Measurements from ENCODE around the gene LGALS9B. TPM values are rescaled to one million over a fixed set of nuclear protein-coding genes. Genes with fewer than 3 reads are reported as not detected.
"Not testable (repeated sequence)": the region's sequence is repeated elsewhere in the genome, so short reads cannot be mapped to it uniquely, and the experiment has no call there.

Gene LGALS9B
- total RNA-seq (under 1 TPM in 1 of 9 donors, not detected in 8; 0.32 TPM), polyA plus RNA-seq (not detected)
- long read RNA-seq, donor 1 = 0 reads
- long read RNA-seq, donor 2 = 0 reads
- long read RNA-seq, donor 3 = 0 reads

DNA sequence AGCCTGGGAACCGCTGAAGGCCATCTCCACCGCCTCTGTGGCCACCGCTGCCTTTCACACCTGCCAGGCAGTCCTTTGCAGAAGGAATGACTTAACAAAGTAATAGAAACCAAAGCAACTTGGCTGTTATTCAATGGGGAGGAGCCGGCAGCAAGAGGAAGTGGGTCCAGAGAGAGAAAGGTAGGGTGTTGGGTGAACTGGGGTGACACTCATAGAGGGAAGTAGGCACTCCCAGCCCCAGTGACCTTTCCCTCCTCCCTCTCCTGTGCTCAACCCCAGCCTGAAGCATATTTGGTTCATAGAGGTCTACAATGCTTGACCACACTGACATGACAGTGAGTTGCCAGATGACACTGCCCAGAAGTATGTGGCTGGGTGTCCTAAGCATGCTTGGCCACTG, at the start of gene LGALS9B:
TSS of gene LGALS9B (minus strand) at position 93 of the 400 bp plus-strand sequence. CDS start at position 24, 69 bp downstream.
- 55 to 78% methylated on average over 2 of the region's 4 CpGs; no CpG with 5 or more reads in 2 of the 4 donors for WGBS, 4 donors
- H3K4me3 ChIP-seq; intact Hi-C loops (cut with DNase I); DNase-seq; H3K36me3 ChIP-seq; H3K27ac ChIP-seq; H3K27me3 ChIP-seq; H3K4me1 ChIP-seq; H3K9me3 ChIP-seq: not testable (repeated sequence)
- peak in 1 of 4 donors; percentile 29 for ATAC-seq

- H3K4me1 ChIP-seq; ATAC-seq; H3K9me3 ChIP-seq; DNase-seq; H3K27me3 ChIP-seq; H3K4me3 ChIP-seq; H3K36me3 ChIP-seq; H3K27ac ChIP-seq; intact Hi-C loops (cut with DNase I): not testable (repeated sequence)
- WGBS, 4 donors = 84 to 94% (median 88%) methylated on average over 6 to 16 of the region's 17 CpGs
Measured at GRCh38 chr17:20516986-20517385, 49.6 kb upstream of the LGALS9B start.

GRCh38 chr17:20515099-20515498, 47.8 kb upstream of the LGALS9B start:
- H3K36me3 ChIP-seq; H3K4me1 ChIP-seq; H3K27ac ChIP-seq; intact Hi-C loops (cut with DNase I); ATAC-seq; H3K9me3 ChIP-seq; H3K4me3 ChIP-seq; H3K27me3 ChIP-seq: not testable (repeated sequence)
- 81 to 91% (median 85%) methylated on average over 5 to 9 of the region's 10 CpGs for WGBS, 4 donors
- peak in 1 of 5 donors; percentile 19 for DNase-seq

GRCh38 chr17:20513539-20513938, 46.2 kb upstream of the LGALS9B start:
- H3K4me1 ChIP-seq; ATAC-seq; H3K36me3 ChIP-seq; H3K4me3 ChIP-seq; H3K27ac ChIP-seq; intact Hi-C loops (cut with DNase I); DNase-seq; H3K9me3 ChIP-seq; H3K27me3 ChIP-seq: not testable (repeated sequence)
- 88 to 100% (median 100%) methylated on average over 2 to 3 of the region's 9 CpGs; no CpG with 5 or more reads in 1 of the 4 donors for WGBS, 4 donors

DNA sequence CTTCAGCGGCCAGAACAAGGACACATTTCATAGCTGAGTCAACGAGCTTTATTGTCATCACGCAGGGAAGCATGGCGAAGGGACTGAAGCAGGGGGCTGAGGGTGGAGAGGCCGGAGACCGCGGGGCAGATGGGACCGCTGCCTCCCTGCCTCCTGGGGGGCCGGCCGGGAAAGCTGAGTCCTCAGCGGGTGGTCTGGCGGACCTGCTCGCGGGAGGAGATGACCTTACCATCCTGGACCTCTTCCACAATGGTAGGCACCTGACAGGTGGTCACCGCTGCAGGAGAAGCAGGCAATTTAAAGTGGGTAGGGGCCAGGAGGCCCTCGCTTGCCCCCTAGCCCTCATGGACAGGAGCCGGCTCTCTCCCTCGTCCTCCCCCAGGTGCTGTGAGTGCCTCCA, 45.0 kb upstream of the LGALS9B start:
- DNase-seq; H3K36me3 ChIP-seq; intact Hi-C loops (cut with DNase I); H3K4me3 ChIP-seq; H3K27me3 ChIP-seq; H3K9me3 ChIP-seq; H3K4me1 ChIP-seq; H3K27ac ChIP-seq: not testable (repeated sequence)
- no CpG with 5 or more reads among the region's 18 CpGs for WGBS, 4 donors
- ATAC-seq = peak in 1 of 4 donors; percentile 15

- H3K4me1 ChIP-seq; H3K36me3 ChIP-seq; ATAC-seq; H3K4me3 ChIP-seq; intact Hi-C loops (cut with DNase I); H3K27me3 ChIP-seq; H3K9me3 ChIP-seq; DNase-seq; H3K27ac ChIP-seq: not testable (repeated sequence)
- WGBS, 4 donors = no CpG with 5 or more reads among the region's 8 CpGs
Measured at GRCh38 chr17:20511778-20512177, 44.4 kb upstream of the LGALS9B start.

GRCh38 chr17:20505333-20505732, 38.0 kb upstream of the LGALS9B start:
- H3K27me3 ChIP-seq; H3K36me3 ChIP-seq; H3K27ac ChIP-seq; DNase-seq; H3K4me1 ChIP-seq; H3K4me3 ChIP-seq; H3K9me3 ChIP-seq; intact Hi-C loops (cut with DNase I): not testable (repeated sequence)
- WGBS, 4 donors = 80 to 89% methylated on average over 4 to 8 of the region's 16 CpGs; no CpG with 5 or more reads in 2 of the 4 donors
- ATAC-seq = peak in 1 of 4 donors; percentile 33

- 68 to 80% methylated on average over 5 to 6 of the region's 11 CpGs; no CpG with 5 or more reads in 2 of the 4 donors for WGBS, 4 donors
- H3K27ac ChIP-seq; H3K4me1 ChIP-seq; DNase-seq; intact Hi-C loops (cut with DNase I); H3K4me3 ChIP-seq; H3K36me3 ChIP-seq; H3K27me3 ChIP-seq; H3K9me3 ChIP-seq; ATAC-seq: not testable (repeated sequence)
Measured at GRCh38 chr17:20504388-20505066, 37.2 kb upstream of the LGALS9B start.

DNA sequence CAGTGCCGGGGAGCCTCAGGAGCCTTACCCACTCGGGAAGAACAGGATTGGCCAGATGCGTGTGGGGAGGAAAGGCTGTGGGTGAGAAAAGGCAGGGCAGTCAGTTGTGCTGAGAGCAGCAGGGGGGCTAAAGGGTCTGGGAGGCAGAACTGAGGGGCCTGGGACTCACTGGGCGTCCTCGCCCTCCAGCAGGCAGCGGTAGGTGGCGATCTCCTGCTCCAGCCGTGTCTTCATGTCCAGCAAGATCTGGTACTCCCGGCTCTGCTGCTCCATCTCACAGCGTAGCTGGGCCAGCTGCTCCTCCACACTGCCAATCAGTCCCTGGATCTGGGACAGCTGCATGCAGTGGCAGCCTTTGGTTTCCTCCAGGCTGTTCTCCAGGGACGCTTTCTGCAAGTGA, 34.6 kb upstream of the LGALS9B start:
- WGBS, 4 donors = 26 to 49% (median 32%) methylated on average over 3 to 9 of the region's 11 CpGs
- DNase-seq = not testable (repeated sequence)

DNA sequence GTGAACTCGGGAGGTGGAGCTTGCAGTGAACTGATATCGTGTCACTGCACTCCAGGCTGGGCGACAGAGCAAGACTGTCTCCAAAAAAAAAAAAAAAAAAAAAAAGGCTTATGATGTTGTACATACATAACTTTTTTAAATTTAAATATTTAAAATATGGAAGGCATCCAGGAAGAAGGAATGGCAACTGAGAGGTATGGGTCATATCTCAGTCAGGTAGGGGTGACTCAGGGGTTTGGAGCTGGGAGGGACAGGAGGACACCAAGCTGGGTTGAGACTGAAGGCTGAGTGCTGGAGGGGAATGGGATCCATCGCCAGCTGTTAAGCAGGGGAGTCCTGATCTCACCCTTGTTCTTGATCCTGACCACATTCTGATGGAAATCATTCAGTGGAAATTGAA, 33.0 kb upstream of the LGALS9B start:
- 68 to 84% (median 80%) methylated on average over 4 of the region's 4 CpGs for WGBS, 4 donors
- intact Hi-C loops (cut with DNase I); H3K9me3 ChIP-seq; DNase-seq; ATAC-seq; H3K27me3 ChIP-seq; H3K36me3 ChIP-seq; H3K27ac ChIP-seq; H3K4me1 ChIP-seq; H3K4me3 ChIP-seq: not testable (repeated sequence)

More for the DNA sequence above, 34.6 kb upstream of the LGALS9B start:
- H3K36me3 ChIP-seq; H3K9me3 ChIP-seq; intact Hi-C loops (cut with DNase I); H3K27me3 ChIP-seq; H3K4me1 ChIP-seq; H3K27ac ChIP-seq; H3K4me3 ChIP-seq: not testable (repeated sequence)
- ATAC-seq = peak in 1 of 4 donors; percentile 16

DNA sequence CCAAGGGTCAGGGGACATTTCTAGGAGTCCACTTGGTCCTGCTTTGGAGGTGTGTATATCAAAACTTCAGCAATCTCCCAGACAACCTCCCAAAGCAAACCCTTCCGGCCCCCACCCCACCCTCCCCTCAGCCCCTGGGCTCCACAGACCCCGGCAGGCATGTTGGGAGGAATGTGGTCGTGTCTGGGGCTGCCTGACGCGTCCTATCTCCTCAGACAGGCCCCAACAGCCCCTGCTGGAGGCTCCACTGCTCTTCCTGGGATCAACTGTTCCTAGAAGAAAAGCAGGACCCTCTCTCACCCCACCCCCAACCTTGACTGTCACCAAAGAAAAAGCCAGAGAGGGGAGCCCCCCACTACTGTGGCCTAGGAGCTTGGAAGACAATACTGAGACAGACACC, 28.1 kb upstream of the LGALS9B start:
- H3K4me3 ChIP-seq; intact Hi-C loops (cut with DNase I); H3K27ac ChIP-seq; H3K4me1 ChIP-seq; H3K9me3 ChIP-seq; H3K36me3 ChIP-seq; ATAC-seq; DNase-seq; H3K27me3 ChIP-seq: not testable (repeated sequence)
- WGBS, 4 donors = 35 to 42% methylated on average over 5 of the region's 5 CpGs; no CpG with 5 or more reads in 2 of the 4 donors
